Common myeloid progenitor, CD34-positive (primary cell): ENCODE results near the gene CENPK.

Source experiments
- CTCF ChIA-PET: fragments of 350-600 bp; sonication (Branson Sonifier 250); formaldehyde crosslinking; loops from one replicate; lab custom pipeline; 2021; ENCODE audit warnings: antibody characterized with exemption; lab: Charles Lee
- POLR2A ChIA-PET: fragments of 350-600 bp; sonication (Branson Sonifier 250); formaldehyde crosslinking; loops from one replicate; lab custom pipeline; 2021; ENCODE audit warnings: antibody characterized with exemption; lab: Charles Lee
- DNase-seq, 3 donors: peaks; one replicate each; pipeline versions ENCODE4 v3.0.0 to v3.0.0-alpha.2; 2013
- H3K27ac ChIP-seq, 2 experiments: 1 replicate in 1 of 2; 2 replicates in 1 of 2; pipeline ENCODE4 v1.7.0; 2013; ENCODE audit warnings: inconsistent platforms in 2 of 2, low read length in 2 of 2, mild to moderate bottlenecking in 2 of 2, low read depth in 1 of 2, moderate library complexity in 1 of 2; ENCODE audit not compliant: severe bottlenecking in 2 of 2, insufficient read depth in 1 of 2, poor library complexity in 1 of 2
- H3K27me3 ChIP-seq, 5 experiments: replicated peaks in 2 of 5; 1 replicate in 3 of 5; 2 replicates in 2 of 5; pipeline versions ENCODE4 v1.6.1 to v1.7.0; 2013; ENCODE audit warnings: low read length in 4 of 5, mild to moderate bottlenecking in 2 of 5, moderate library complexity in 2 of 5, inconsistent platforms in 1 of 5; ENCODE audit not compliant: insufficient read depth in 5 of 5, control insufficient read depth in 4 of 5
- H3K36me3 ChIP-seq, 4 experiments: 1 replicate in 2 of 4; 2 replicates in 2 of 4; pipeline versions ENCODE4 v1.6.1 to v1.7.0; 2013; ENCODE audit warnings: low read length in 3 of 4, control low read depth in 1 of 4, mild to moderate bottlenecking in 1 of 4; ENCODE audit not compliant: control insufficient read depth in 4 of 4, insufficient read depth in 4 of 4
- H3K4me1 ChIP-seq, 4 experiments: 1 replicate in 3 of 4; 2 replicates in 1 of 4; pipeline versions ENCODE4 v1.6.1 to v1.7.1; 2013; ENCODE audit warnings: low read length in 3 of 4, mild to moderate bottlenecking in 3 of 4, control low read depth in 1 of 4, inconsistent platforms in 1 of 4, moderate library complexity in 1 of 4; ENCODE audit not compliant: control insufficient read depth in 4 of 4, insufficient read depth in 4 of 4; ENCODE audit errors: control extremely low read depth in 1 of 4
- H3K4me3 ChIP-seq, 7 experiments: 1 replicate in 4 of 7; 2 replicates in 3 of 7; pipeline versions ENCODE4 v1.5.1 to v1.7.0; 2013; ENCODE audit warnings: mild to moderate bottlenecking in 7 of 7, low read length in 6 of 7, moderate library complexity in 6 of 7, inconsistent platforms in 2 of 7, low read depth in 2 of 7, control low read depth in 1 of 7; ENCODE audit not compliant: insufficient read depth in 4 of 7, control insufficient read depth in 1 of 7; ENCODE audit errors: extremely low read depth in 1 of 7
- H3K9me3 ChIP-seq, 5 experiments: 1 replicate in 4 of 5; 2 replicates in 1 of 5; pipeline versions ENCODE4 v1.6.1 to v1.7.1; 2013; ENCODE audit warnings: low read length in 4 of 5, mild to moderate bottlenecking in 2 of 5, inconsistent platforms in 1 of 5, low read depth in 1 of 5, moderate library complexity in 1 of 5; ENCODE audit not compliant: control insufficient read depth in 4 of 5, insufficient read depth in 2 of 5; ENCODE audit errors: control extremely low read depth in 1 of 5
- WGBS: methylation state at CpG from one replicate; pipeline ENCODE4 v1.1.5; 2013; ENCODE audit not compliant: insufficient coverage; 5-methylcytosine and 5-hydroxymethylcytosine counted together

The CENPK gene

GRCh38 chr5:65548281-65548680 is 14.7 kb downstream of the CENPK start:
- H3K36me3 ChIP-seq, result peaks cover 18 to 40% (median 28%) of the 10 kb centered on the region in 4 experiments
- 100% methylated on average over 6 of the region's 7 CpGs for whole genome bisulfite sequencing
- no peaks in the 10 kb centered on the region for H3K4me1 ChIP-seq
- CTCF ChIA-PET, result no interaction called here
- no peaks in the 10 kb centered on the region for H3K27me3 ChIP-seq
- DNase-seq, result no peak
- H3K27ac ChIP-seq, result no peak overlapping the region
- H3K4me3 ChIP-seq, result no peak overlapping the region
- POLR2A ChIA-PET, result no interaction called here
- peaks cover 0 to 1% (median 0%) of the 10 kb centered on the region in 5 experiments for H3K9me3 ChIP-seq

GRCh38 chr5:65546141-65546540 is 16.8 kb downstream of the CENPK start:
- Histone ChIP-seq H3K27me3 (no peaks in the 10 kb centered on the region), H3K36me3 (peaks cover 18 to 51% (median 34%) of the 10 kb centered on the region in 4 experiments), H3K27ac (no peak overlapping the region), H3K9me3 (peaks cover 0 to 1% (median 0%) of the 10 kb centered on the region in 5 experiments), H3K4me3 (no peak overlapping the region), H3K4me1 (no peaks in the 10 kb centered on the region)
- 100% methylated on average over 2 of the region's 5 CpGs for WGBS
- no peak for DNase-seq
- POLR2A ChIA-PET, result no interaction called here
- CTCF ChIA-PET, result no interaction called here

- H3K4me1 ChIP-seq, result no peaks in the 10 kb centered on the region
- H3K27ac ChIP-seq, result no peak overlapping the region
- DNase-seq, result no peak
- H3K9me3 ChIP-seq, result no peaks in the 10 kb centered on the region
- no CpG with 5 or more reads among the region's 4 CpGs for WGBS
- H3K4me3 ChIP-seq, result no peak overlapping the region
- CTCF ChIA-PET, result interaction anchor here (0.6 kb wide), 1 partner anchor 62 kb away, joined by 4 read pairs; no protein-coding TSS in a partner anchor
- peaks cover 10 to 42% (median 30%) of the 10 kb centered on the region in 4 experiments for H3K36me3 ChIP-seq
- POLR2A ChIA-PET, result no interaction called here
- H3K27me3 ChIP-seq, result no peaks in the 10 kb centered on the region
Observed at GRCh38 chr5:65544473-65544872, 18.5 kb downstream of the CENPK start.

- Histone ChIP-seq H3K27me3 (no peaks in the 10 kb centered on the region), H3K4me1 (no peaks in the 10 kb centered on the region), H3K9me3 (peaks cover 0 to 3% (median 0%) of the 10 kb centered on the region in 5 experiments), H3K27ac (no peak overlapping the region), H3K4me3 (no peak overlapping the region), H3K36me3 (peaks cover 12 to 48% (median 28%) of the 10 kb centered on the region in 4 experiments)
- DNase-seq, result no peak
- ChIA-PET CTCF (no interaction called here), POLR2A (no interaction called here)
Observed at GRCh38 chr5:65539827-65540226, 23.1 kb downstream of the CENPK start.

- Histone ChIP-seq H3K9me3 (peaks cover 0 to 3% (median 0%) of the 10 kb centered on the region in 5 experiments), H3K4me1 (no peaks in the 10 kb centered on the region), H3K27me3 (no peaks in the 10 kb centered on the region), H3K27ac (no peak overlapping the region), H3K4me3 (no peak overlapping the region), H3K36me3 (peaks cover 5 to 24% (median 12%) of the 10 kb centered on the region in 4 experiments)
- 97% methylated on average over 3 of the region's 6 CpGs for WGBS
- CTCF ChIA-PET, result no interaction called here
- DNase-seq, result no peak
- POLR2A ChIA-PET, result no interaction called here
Observed at GRCh38 chr5:65535529-65535987, 27.4 kb downstream of the CENPK start.

- no CpG with 5 or more reads among the region's 1 CpG for WGBS
- peaks cover 0 to 8% (median 4%) of the 10 kb centered on the region in 4 experiments for H3K36me3 ChIP-seq
- ChIA-PET CTCF (no interaction called here), POLR2A (no interaction called here)
- H3K9me3 ChIP-seq, result no peaks in the 10 kb centered on the region
- no peaks in the 10 kb centered on the region for H3K4me1 ChIP-seq
- no peaks in the 10 kb centered on the region for H3K27me3 ChIP-seq
- DNase-seq, result no peak
- no peak overlapping the region for H3K27ac ChIP-seq
- H3K4me3 ChIP-seq, result no peak overlapping the region
Observed at GRCh38 chr5:65530904-65531303, 32.1 kb downstream of the CENPK start.

- ChIA-PET POLR2A (no interaction called here), CTCF (no interaction called here)
- no peaks in the 10 kb centered on the region for H3K4me1 ChIP-seq
- peaks cover 0 to 14% (median 8%) of the 10 kb centered on the region in 4 experiments for H3K36me3 ChIP-seq
- no peaks in the 10 kb centered on the region for H3K9me3 ChIP-seq
- H3K4me3 ChIP-seq, result no peak overlapping the region
- no CpG with 5 or more reads among the region's 3 CpGs for WGBS
- no peak for DNase-seq
- H3K27ac ChIP-seq, result no peak overlapping the region
- H3K27me3 ChIP-seq, result no peaks in the 10 kb centered on the region
Observed at GRCh38 chr5:65525726-65526125, 37.2 kb downstream of the CENPK start.
